Measurements from ENCODE around the gene WWOX. TPM values are rescaled to one million over a fixed set of nuclear protein-coding genes. Genes with fewer than 3 reads are reported as not detected.

The WWOX gene
- total RNA-seq, 1 donor from 2014 or later = 7.3 TPM

DNA sequence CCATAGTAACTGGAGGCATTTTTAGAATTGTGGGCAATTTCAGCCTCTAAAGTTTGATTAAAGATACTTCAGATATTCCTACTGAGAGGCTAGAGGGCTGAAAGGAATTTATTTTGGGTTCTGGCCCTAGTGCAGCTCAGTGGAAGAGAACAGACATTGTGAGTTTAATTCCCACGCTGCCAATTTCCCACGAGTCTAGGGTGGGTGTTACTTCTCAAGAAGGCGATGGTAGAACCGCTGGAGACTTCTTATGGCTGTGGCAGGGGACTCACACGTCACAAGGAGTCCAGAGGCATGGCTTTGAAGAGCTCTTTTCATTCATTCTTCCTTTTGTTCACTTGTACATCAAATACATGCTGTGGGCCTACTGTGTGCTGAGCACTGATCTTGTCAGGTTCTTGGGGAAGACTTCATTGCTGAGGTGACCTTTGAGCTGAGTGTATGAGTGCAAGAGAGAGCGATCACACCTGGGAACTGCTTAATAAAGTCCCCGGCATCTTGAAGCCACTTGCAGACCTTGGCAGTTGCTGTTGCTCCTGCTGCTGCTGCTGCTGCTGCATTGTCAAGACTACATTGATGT lies 111.7 kb downstream of the WWOX start:
- H3K27ac ChIP-seq (ENCODE audit: low read depth, low read length) = no peak overlapping the region
- H3K9me3 Mint-ChIP-seq (ENCODE audit: unreplicated experiment) = no peaks in the 10 kb centered on the region
- peak overlapping the region; percentile 70 for H3K27ac Mint-ChIP-seq (ENCODE audit: unreplicated experiment)

DNA sequence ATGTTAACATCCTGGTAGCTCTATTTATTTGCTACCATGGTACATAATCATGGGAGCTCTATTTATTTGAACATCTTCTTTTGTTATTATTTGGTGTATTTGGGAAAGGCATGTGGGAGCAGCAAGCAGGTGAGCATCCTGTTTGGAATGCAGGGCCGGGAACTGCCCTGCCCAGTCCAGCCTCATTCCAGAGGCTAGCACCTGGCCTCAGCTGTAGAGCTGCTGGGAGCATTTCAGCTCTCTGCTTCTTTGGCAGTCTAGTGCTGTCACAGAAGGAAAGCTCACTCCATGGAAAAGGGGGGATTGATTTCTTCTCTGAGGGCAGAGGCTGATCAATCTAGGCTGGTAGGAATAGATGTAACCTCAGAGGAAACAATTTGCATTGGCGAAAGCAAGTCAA lies 112.5 kb downstream of the WWOX start:
- Mint-ChIP-seq H3K27me3 (ENCODE audit: low read depth, unreplicated experiment) (no peaks in the 10 kb centered on the region), H3K36me3 (ENCODE audit: low read depth, unreplicated experiment) (no peaks in the 10 kb centered on the region), H3K4me3 (ENCODE audit: unreplicated experiment) (no peak overlapping the region), H3K9me3 (ENCODE audit: unreplicated experiment) (no peaks in the 10 kb centered on the region), H3K27ac (ENCODE audit: unreplicated experiment) (no peak overlapping the region), H3K4me1 (ENCODE audit: low read depth, unreplicated experiment) (peaks cover 27% of the 10 kb centered on the region)
- FAIRE-seq (no peak), DNase-seq (ENCODE audit: low read depth) (no peak)
- H2AFZ ChIP-seq (ENCODE audit: low read depth, low read length) = no peak overlapping the region
- no peaks in the 10 kb centered on the region for H3K27me3 ChIP-seq (ENCODE audit: insufficient read depth, low read length)
- no peaks in the 10 kb centered on the region for H4K20me1 ChIP-seq (ENCODE audit: insufficient read depth, low read length)
- no peak for TF ChIP-seq EZH2 (IDR thresholded peaks at IDR 0.05; ENCODE audit: insufficient read depth, low read length)
- TF ChIP-seq, protein P1, sequence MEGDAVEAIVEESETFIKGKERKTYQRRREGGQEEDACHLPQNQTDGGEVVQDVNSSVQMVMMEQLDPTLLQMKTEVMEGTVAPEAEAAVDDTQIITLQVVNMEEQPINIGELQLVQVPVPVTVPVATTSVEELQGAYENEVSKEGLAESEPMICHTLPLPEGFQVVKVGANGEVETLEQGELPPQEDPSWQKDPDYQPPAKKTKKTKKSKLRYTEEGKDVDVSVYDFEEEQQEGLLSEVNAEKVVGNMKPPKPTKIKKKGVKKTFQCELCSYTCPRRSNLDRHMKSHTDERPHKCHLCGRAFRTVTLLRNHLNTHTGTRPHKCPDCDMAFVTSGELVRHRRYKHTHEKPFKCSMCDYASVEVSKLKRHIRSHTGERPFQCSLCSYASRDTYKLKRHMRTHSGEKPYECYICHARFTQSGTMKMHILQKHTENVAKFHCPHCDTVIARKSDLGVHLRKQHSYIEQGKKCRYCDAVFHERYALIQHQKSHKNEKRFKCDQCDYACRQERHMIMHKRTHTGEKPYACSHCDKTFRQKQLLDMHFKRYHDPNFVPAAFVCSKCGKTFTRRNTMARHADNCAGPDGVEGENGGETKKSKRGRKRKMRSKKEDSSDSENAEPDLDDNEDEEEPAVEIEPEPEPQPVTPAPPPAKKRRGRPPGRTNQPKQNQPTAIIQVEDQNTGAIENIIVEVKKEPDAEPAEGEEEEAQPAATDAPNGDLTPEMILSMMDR (IDR thresholded peaks at IDR 0.05; ENCODE audit: insufficient read depth, low read depth, low read length) = no peak
- H3K36me3 ChIP-seq (ENCODE audit: insufficient read depth, low read length) = no peaks in the 10 kb centered on the region
- H3K4me3 ChIP-seq (ENCODE audit: insufficient read depth, low read depth, low read length) = no peak overlapping the region
- H3K9me3 ChIP-seq (ENCODE audit: insufficient read depth, low read depth, low read length) = no peaks in the 10 kb centered on the region
- H3K4me2 ChIP-seq (ENCODE audit: low read length) = no peak overlapping the region
- no peak overlapping the region for H3K9ac ChIP-seq (ENCODE audit: low read length)
- H3K4me1 ChIP-seq (ENCODE audit: insufficient read depth, low read length) = peaks cover 8% of the 10 kb centered on the region
- H3K79me2 ChIP-seq (ENCODE audit: insufficient read depth, low read length) = no peaks in the 10 kb centered on the region
- no peak overlapping the region for H3K27ac ChIP-seq (ENCODE audit: low read depth, low read length)

More for the DNA sequence above, 111.7 kb downstream of the WWOX start:
- no peaks in the 10 kb centered on the region for H3K27me3 Mint-ChIP-seq (ENCODE audit: low read depth, unreplicated experiment)
- DNase-seq (ENCODE audit: low read depth) = no peak
- TF ChIP-seq EZH2 (IDR thresholded peaks at IDR 0.05; ENCODE audit: insufficient read depth, low read length) = no peak
- TF ChIP-seq, protein P1 (IDR thresholded peaks at IDR 0.05; ENCODE audit: insufficient read depth, low read depth, low read length) = no peak
- no peaks in the 10 kb centered on the region for H3K36me3 Mint-ChIP-seq (ENCODE audit: low read depth, unreplicated experiment)
- Histone ChIP-seq H3K79me2 (ENCODE audit: insufficient read depth, low read length) (no peaks in the 10 kb centered on the region), H3K4me2 (ENCODE audit: low read length) (no peak overlapping the region), H3K27me3 (ENCODE audit: insufficient read depth, low read length) (no peaks in the 10 kb centered on the region), H3K9me3 (ENCODE audit: insufficient read depth, low read depth, low read length) (no peaks in the 10 kb centered on the region), H4K20me1 (ENCODE audit: insufficient read depth, low read length) (no peaks in the 10 kb centered on the region), H3K9ac (ENCODE audit: low read length) (no peak overlapping the region), H3K4me1 (ENCODE audit: insufficient read depth, low read length) (peaks cover 8% of the 10 kb centered on the region), H3K36me3 (ENCODE audit: insufficient read depth, low read length) (no peaks in the 10 kb centered on the region), H3K4me3 (ENCODE audit: insufficient read depth, low read depth, low read length) (no peak overlapping the region), H2AFZ (ENCODE audit: low read depth, low read length) (no peak overlapping the region)
- peaks cover 27% of the 10 kb centered on the region for H3K4me1 Mint-ChIP-seq (ENCODE audit: low read depth, unreplicated experiment)
- FAIRE-seq = no peak
- H3K4me3 Mint-ChIP-seq (ENCODE audit: unreplicated experiment) = no peak overlapping the region

DNA sequence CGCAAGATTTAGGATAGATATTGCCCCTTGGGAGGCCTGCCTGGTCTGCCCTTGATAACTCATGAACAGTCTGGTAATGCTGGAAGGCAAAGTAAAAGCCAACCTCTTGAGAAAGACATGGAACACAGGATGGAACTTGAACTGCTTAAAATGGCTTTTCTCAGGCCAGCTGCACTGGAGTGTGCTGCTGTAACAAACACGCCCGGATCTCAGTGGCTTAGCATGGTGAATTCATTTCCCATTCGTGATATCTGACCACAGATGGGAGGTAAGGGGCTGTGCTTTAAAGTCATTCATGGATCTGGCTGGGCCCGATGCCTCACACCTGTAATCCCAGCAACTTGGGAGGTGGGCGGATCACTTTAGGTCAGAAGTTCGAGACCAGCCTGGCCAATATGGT lies 113.2 kb downstream of the WWOX start:
- no peak for TF ChIP-seq EZH2 (IDR thresholded peaks at IDR 0.05; ENCODE audit: insufficient read depth, low read length)
- TF ChIP-seq, protein P1 (IDR thresholded peaks at IDR 0.05; ENCODE audit: insufficient read depth, low read depth, low read length) = no peak
- no peak overlapping the region for H3K9ac ChIP-seq (ENCODE audit: low read length)
- no peak overlapping the region for H3K27ac ChIP-seq (ENCODE audit: low read depth, low read length)
- no peaks in the 10 kb centered on the region for H3K36me3 Mint-ChIP-seq (ENCODE audit: low read depth, unreplicated experiment)
- H2AFZ ChIP-seq (ENCODE audit: low read depth, low read length) = no peak overlapping the region
- no peak for DNase-seq (ENCODE audit: low read depth)
- H3K4me1 Mint-ChIP-seq (ENCODE audit: low read depth, unreplicated experiment) = peaks cover 27% of the 10 kb centered on the region
- peaks cover 8% of the 10 kb centered on the region for H3K4me1 ChIP-seq (ENCODE audit: insufficient read depth, low read length)
- no peak for FAIRE-seq
- H3K9me3 ChIP-seq (ENCODE audit: insufficient read depth, low read depth, low read length) = no peaks in the 10 kb centered on the region
- no peaks in the 10 kb centered on the region for H3K79me2 ChIP-seq (ENCODE audit: insufficient read depth, low read length)
- H3K4me2 ChIP-seq (ENCODE audit: low read length) = no peak overlapping the region
- no peaks in the 10 kb centered on the region for H3K9me3 Mint-ChIP-seq (ENCODE audit: unreplicated experiment)
- no peak overlapping the region for H3K4me3 Mint-ChIP-seq (ENCODE audit: unreplicated experiment)
- H3K27me3 ChIP-seq (ENCODE audit: insufficient read depth, low read length) = no peaks in the 10 kb centered on the region
- no peaks in the 10 kb centered on the region for H3K36me3 ChIP-seq (ENCODE audit: insufficient read depth, low read length)
- H3K27me3 Mint-ChIP-seq (ENCODE audit: low read depth, unreplicated experiment) = no peaks in the 10 kb centered on the region
- no peak overlapping the region for H3K27ac Mint-ChIP-seq (ENCODE audit: unreplicated experiment)
- H3K4me3 ChIP-seq (ENCODE audit: insufficient read depth, low read depth, low read length) = no peak overlapping the region
- H4K20me1 ChIP-seq (ENCODE audit: insufficient read depth, low read length) = no peaks in the 10 kb centered on the region
